PC-9 (cell line): ENCODE results near the gene PPP4R3A. TPM values are rescaled to one million over a fixed set of nuclear protein-coding genes. Genes with fewer than 3 reads are reported as not detected.

Experiments
- BruUV-seq: library from RNA; stranded (reverse); fragments of 400-500 nt; replicated peaks from 2 replicates; lab custom pipeline; 2021; lab: Mats Ljungman, UMichigan
- CTCF ChIA-PET: fragments of 300-600 bp; sonication (Branson Sonifier 250); formaldehyde crosslinking; loops from one replicate; lab custom pipeline; 2022; ENCODE audit warnings: antibody characterized with exemption; lab: Charles Lee
- POLR2A ChIA-PET: fragments of 300-600 bp; sonication (Branson Sonifier 250); formaldehyde crosslinking; loops from one replicate; lab custom pipeline; 2022; ENCODE audit warnings: antibody characterized with exemption; ENCODE audit not compliant: unreplicated experiment; lab: Charles Lee
- DNase-seq, 2 experiments: peaks; one replicate each; pipeline versions ENCODE4 v3.0.0 to v3.0.0-alpha.2; 2015 to 2022; ENCODE audit warnings: mixed read lengths in 1 of 2
- H2AFZ ChIP-seq: fragments of 200-600 bp; sonication (generic); 2 replicates; pipeline ENCODE4 v1.8.1; 2017; ENCODE audit warnings: antibody characterized with exemption
- H3F3A ChIP-seq: fragments of 200-600 bp; sonication (generic); 2 replicates; pipeline ENCODE4 v1.8.1; 2017; ENCODE audit warnings: antibody characterized with exemption, mild to moderate bottlenecking, low read depth; ENCODE audit not compliant: insufficient read depth
- H3K27ac ChIP-seq: fragments of 200-600 bp; sonication (generic); 2 replicates; pipeline ENCODE4 v1.6.1; 2016; ENCODE audit warnings: mixed run types
- H3K27me3 ChIP-seq: fragments of 200-600 bp; sonication (generic); 2 replicates; pipeline ENCODE4 v1.6.1; 2016; ENCODE audit warnings: low read depth, mixed run types; ENCODE audit not compliant: insufficient read depth
- H3K36me3 ChIP-seq: fragments of 200-600 bp; sonication (generic); 2 replicates; pipeline ENCODE4 v1.6.1; 2016; ENCODE audit warnings: low read depth, mixed run types
- H3K4me1 ChIP-seq: fragments of 200-600 bp; sonication (generic); replicated peaks from 2 replicates; pipeline ENCODE4 v1.6.1; 2016; ENCODE audit warnings: mixed run types; ENCODE audit not compliant: insufficient read depth
- H3K4me2 ChIP-seq: fragments of 200-600 bp; sonication (generic); 2 replicates; pipeline ENCODE4 v1.6.1; 2017; ENCODE audit warnings: mixed run types
- H3K4me3 ChIP-seq: fragments of 200-600 bp; sonication (generic); 2 replicates; pipeline ENCODE4 v1.6.1; 2016; ENCODE audit warnings: mixed run types
- H3K79me2 ChIP-seq: fragments of 200-600 bp; sonication (generic); 2 replicates; pipeline ENCODE4 v1.6.1; 2017; ENCODE audit warnings: low read depth, mixed run types
- H3K9me2 ChIP-seq: fragments of 200-600 bp; sonication (generic); 2 replicates; pipeline ENCODE4 v1.8.1; 2017; ENCODE audit warnings: mild to moderate bottlenecking; ENCODE audit not compliant: insufficient read depth
- H3K9me3 ChIP-seq: fragments of 200-600 bp; sonication (generic); 2 replicates; pipeline ENCODE4 v1.8.1; 2016; ENCODE audit warnings: low read depth; ENCODE audit not compliant: insufficient read depth
- H4K20me1 ChIP-seq: fragments of 200-600 bp; sonication (generic); 2 replicates; pipeline ENCODE4 v1.8.1; 2017; ENCODE audit not compliant: insufficient read depth
- CTCF ChIP-seq: fragments of 200-600 bp; sonication (generic); conservative IDR thresholded peaks from 2 replicates; pipeline ENCODE4 v1.6.1; 2017; ENCODE audit warnings: mixed run types, antibody characterized with exemption, mild to moderate bottlenecking, moderate library complexity
- EZH2 ChIP-seq: fragments of 200-600 bp; sonication (generic); IDR thresholded peaks from 2 replicates; pipeline ENCODE4 v1.8.0; 2017; ENCODE audit warnings: antibody characterized with exemption, low read depth
- intact Hi-C: fragments of 100-400 bp; cut with micrococcal nuclease; formaldehyde crosslinking; loops from one replicate; pipeline ENCODE4 v1.10.0; 2022; ENCODE audit not compliant: unreplicated experiment
- total RNA-seq: library from RNA; stranded (reverse); gene quantifications from 2 replicates; pipeline ENCODE4 v1.2.3, GENCODE V29; 2021

PPP4R3A gene
- total RNA-seq, 1 experiment from 2014 or later: 14.8 TPM

DNA sequence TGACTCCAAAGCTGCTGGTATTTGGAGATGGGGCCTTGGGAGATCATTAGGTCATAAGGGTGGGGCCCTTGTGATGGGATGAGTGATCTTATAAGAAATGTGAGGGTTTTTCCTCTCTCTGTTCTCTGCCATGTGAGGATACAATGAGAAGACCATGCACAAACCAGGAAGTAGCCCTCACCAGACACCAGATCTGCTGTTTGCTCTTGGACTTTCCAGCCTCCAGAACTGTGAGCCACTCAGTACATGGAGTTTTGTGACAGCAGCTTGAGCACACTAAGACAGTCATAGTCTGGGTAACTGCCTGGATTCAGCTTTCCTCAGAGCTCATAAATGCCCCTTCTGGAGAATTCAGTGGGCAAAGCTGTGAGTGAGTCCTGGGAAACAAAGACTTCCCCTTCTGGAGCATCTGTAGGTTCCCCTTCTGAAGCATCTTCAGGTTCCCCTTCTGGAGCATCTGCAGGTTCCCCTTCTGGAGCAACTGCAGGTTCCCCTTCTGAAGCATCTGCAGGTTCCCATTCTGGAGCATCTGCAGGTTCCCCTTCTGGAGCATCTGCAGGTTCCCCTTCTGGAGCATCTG lies 11.0 kb upstream of the PPP4R3A start:
- no peaks in the 10 kb centered on the region for H3F3A ChIP-seq
- no peaks in the 10 kb centered on the region for H3K4me1 ChIP-seq
- H3K9me2 ChIP-seq: no peaks in the 10 kb centered on the region
- no peak overlapping the region for H3K4me3 ChIP-seq
- H3K27ac ChIP-seq: no peak overlapping the region
- intact Hi-C loops: no loop called here
- DNase-seq: no peak
- no peaks in the 10 kb centered on the region for H3K27me3 ChIP-seq
- no peaks in the 10 kb centered on the region for H3K79me2 ChIP-seq
- no peak overlapping the region for H3K4me2 ChIP-seq
- H4K20me1 ChIP-seq: no peaks in the 10 kb centered on the region
- ChIA-PET POLR2A (no interaction called here), CTCF (no interaction called here)
- TF ChIP-seq EZH2: no peak
- TF ChIP-seq CTCF: no peak
- H3K9me3 ChIP-seq: no peaks in the 10 kb centered on the region
- H3K36me3 ChIP-seq: no peaks in the 10 kb centered on the region
- no peak overlapping the region for H2AFZ ChIP-seq
- no TSS peak for BruUV-seq

GRCh38 chr14:91520138-91520537 lies 10.0 kb upstream of the PPP4R3A start:
- BruUV-seq: no TSS peak

DNA sequence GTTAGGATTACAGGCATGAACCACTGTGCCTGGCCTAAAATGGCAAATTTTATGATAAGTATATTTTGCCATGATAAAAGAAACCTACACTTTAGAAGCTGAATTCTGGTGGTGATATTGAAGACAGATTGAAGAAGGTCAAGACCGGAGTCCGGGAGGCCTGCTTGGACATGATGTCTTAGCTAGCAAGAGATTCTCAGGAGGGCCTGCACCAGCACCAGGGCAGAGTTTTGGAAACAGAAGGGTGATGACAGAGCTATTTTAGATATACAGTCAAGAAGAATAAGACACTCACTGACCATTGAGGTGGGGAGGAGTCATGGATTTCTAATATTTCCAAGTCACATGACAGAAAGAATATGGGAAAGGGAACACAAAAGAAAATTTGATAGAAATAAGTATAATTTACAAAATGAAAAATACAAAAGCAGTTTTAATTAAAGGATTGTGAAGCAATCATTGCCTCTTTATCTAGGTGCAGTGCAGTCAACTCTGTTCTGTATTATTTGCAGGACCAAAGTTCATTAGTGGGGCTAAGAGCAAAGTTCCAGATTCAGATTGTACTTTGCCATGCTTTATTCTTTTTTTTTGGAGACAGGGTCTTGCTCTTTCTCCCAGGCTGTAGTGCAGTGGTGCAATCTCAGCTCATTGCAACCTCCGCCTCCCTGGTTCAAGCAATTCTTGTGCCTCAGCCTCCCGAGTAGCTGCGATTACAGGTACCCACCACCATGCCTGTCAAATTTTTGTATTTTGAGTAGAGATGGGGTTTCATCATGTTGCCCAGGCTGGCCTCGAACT lies 9.3 kb upstream of the PPP4R3A start:
- intact Hi-C loops: no loop called here
- no peak overlapping the region for H3K27ac ChIP-seq
- no peak for DNase-seq
- H3F3A ChIP-seq: no peaks in the 10 kb centered on the region
- H4K20me1 ChIP-seq: no peaks in the 10 kb centered on the region
- no peak for TF ChIP-seq CTCF
- no peak for TF ChIP-seq EZH2
- ChIA-PET POLR2A (no interaction called here), CTCF (interaction anchor here (0.7 kb wide), 1 partner anchor 1229 kb away, joined by 3 read pairs; no protein-coding TSS in a partner anchor)
- H2AFZ ChIP-seq: no peak overlapping the region
- no peaks in the 10 kb centered on the region for H3K9me3 ChIP-seq
- no peak overlapping the region for H3K4me2 ChIP-seq
- H3K27me3 ChIP-seq: no peaks in the 10 kb centered on the region
- no peaks in the 10 kb centered on the region for H3K4me1 ChIP-seq
- H3K9me2 ChIP-seq: no peaks in the 10 kb centered on the region
- no peaks in the 10 kb centered on the region for H3K36me3 ChIP-seq
- BruUV-seq: no TSS peak
- H3K4me3 ChIP-seq: no peak overlapping the region
- no peaks in the 10 kb centered on the region for H3K79me2 ChIP-seq

More at GRCh38 chr14:91520138-91520537, 10.0 kb upstream of the PPP4R3A start:
- Histone ChIP-seq H3K4me3 (no peak overlapping the region), H3K27ac (no peak overlapping the region), H3K79me2 (no peaks in the 10 kb centered on the region), H3K27me3 (no peaks in the 10 kb centered on the region), H2AFZ (no peak overlapping the region), H3F3A (no peaks in the 10 kb centered on the region), H3K9me3 (no peaks in the 10 kb centered on the region), H3K9me2 (no peaks in the 10 kb centered on the region), H3K4me2 (no peak overlapping the region), H3K36me3 (no peaks in the 10 kb centered on the region), H4K20me1 (no peaks in the 10 kb centered on the region), H3K4me1 (no peaks in the 10 kb centered on the region)
- no peak for DNase-seq
- intact Hi-C loops: no loop called here
- TF ChIP-seq CTCF (no peak), EZH2 (no peak)
- POLR2A ChIA-PET: no interaction called here
- CTCF ChIA-PET: no interaction called here
